ENCODE data around the gene ABTB1. TPM values are rescaled to one million over a fixed set of nuclear protein-coding genes. Genes with fewer than 3 reads are reported as not detected.
A peak's percentile ranks its signal among the peaks of the same experiment; 100 is the strongest.

ABTB1 gene
- total RNA-seq, 2 donors from 2014 or later: 14.9 to 22.9 TPM

DNA sequence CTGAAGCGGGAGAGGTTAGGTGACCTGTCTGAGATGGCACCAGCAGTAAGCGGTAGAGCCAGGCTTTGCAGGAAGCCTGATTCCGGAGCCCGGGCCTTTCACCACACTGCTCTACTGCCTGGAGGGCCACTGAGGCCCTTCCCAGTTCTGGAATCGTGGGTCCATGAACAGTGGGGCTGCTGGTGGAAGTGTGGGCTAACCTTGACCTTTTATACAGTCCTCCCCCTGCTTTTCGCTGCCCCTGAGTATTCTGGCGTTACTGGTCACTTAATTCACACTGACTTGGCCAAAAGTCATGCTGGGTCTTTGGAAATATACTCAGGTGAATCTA lies 2.6 kb upstream of the ABTB1 start:
- DNase-seq: no peak
- TF ChIP-seq, protein P1, sequence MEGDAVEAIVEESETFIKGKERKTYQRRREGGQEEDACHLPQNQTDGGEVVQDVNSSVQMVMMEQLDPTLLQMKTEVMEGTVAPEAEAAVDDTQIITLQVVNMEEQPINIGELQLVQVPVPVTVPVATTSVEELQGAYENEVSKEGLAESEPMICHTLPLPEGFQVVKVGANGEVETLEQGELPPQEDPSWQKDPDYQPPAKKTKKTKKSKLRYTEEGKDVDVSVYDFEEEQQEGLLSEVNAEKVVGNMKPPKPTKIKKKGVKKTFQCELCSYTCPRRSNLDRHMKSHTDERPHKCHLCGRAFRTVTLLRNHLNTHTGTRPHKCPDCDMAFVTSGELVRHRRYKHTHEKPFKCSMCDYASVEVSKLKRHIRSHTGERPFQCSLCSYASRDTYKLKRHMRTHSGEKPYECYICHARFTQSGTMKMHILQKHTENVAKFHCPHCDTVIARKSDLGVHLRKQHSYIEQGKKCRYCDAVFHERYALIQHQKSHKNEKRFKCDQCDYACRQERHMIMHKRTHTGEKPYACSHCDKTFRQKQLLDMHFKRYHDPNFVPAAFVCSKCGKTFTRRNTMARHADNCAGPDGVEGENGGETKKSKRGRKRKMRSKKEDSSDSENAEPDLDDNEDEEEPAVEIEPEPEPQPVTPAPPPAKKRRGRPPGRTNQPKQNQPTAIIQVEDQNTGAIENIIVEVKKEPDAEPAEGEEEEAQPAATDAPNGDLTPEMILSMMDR (IDR thresholded peaks at IDR 0.05): no peak
- Histone ChIP-seq H3K4me3 (no peak overlapping the region), H3K9ac (ENCODE audit: low read depth in 2 of 2, low read length in 2 of 2) (no peak overlapping the region), H3K27ac (no peak overlapping the region), H3K9me3 (no peaks in the 10 kb centered on the region), H3K36me3 (no peaks in the 10 kb centered on the region), H3K27me3 (no peaks in the 10 kb centered on the region), H3K4me1 (peaks cover 4% of the 10 kb centered on the region)
- intact Hi-C loops (cut with DNase I): no loop called here

DNA sequence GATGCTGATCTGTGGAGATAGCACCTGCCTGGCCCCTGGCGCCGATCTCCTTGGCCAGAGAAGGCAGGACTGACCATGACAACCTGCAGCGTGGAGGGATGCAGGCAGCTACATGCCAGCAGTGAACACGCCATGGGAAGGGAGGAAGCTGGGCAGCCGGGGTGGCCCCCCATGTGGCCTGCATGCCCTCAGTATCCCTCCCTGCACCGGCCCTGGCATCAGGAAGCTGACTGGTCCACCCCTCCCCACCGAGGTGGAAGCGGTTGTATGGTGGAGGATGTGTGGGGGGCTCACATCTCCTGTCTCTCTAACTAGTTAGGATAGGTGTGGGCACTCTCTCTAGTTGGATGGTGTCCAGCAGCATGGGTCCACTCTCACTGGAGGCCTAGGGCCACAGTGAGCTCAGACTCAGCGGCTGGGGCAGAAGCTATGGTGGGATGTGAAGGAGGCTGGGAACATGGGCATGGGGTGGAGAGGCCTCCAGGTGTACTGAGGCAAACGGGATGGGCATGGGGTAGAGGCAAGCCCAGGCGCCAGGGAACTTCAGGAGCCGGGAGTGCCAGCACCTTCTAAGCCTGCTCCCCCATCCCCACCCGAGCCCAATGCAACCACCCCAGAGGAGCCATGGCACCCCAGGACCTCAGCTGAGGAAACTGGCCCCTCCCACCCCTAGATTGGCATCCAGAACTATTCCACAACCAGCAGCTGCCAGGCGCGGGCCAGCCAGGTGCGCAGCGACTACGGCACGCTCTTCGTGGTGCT lies 1.8 kb upstream of the ABTB1 start:
- no peak overlapping the region for H3K9ac ChIP-seq (ENCODE audit: low read depth in 2 of 2, low read length in 2 of 2)
- H3K27me3 ChIP-seq: no peaks in the 10 kb centered on the region
- H3K4me3 ChIP-seq: no peak overlapping the region
- H3K36me3 ChIP-seq: no peaks in the 10 kb centered on the region
- peak; percentile 18 for DNase-seq
- TF ChIP-seq, protein P1 (IDR thresholded peaks at IDR 0.05): no peak
- H3K4me1 ChIP-seq: peaks cover 4% of the 10 kb centered on the region
- intact Hi-C loops (cut with DNase I): no loop called here
- H3K27ac ChIP-seq: no peak overlapping the region
- no peaks in the 10 kb centered on the region for H3K9me3 ChIP-seq

DNA sequence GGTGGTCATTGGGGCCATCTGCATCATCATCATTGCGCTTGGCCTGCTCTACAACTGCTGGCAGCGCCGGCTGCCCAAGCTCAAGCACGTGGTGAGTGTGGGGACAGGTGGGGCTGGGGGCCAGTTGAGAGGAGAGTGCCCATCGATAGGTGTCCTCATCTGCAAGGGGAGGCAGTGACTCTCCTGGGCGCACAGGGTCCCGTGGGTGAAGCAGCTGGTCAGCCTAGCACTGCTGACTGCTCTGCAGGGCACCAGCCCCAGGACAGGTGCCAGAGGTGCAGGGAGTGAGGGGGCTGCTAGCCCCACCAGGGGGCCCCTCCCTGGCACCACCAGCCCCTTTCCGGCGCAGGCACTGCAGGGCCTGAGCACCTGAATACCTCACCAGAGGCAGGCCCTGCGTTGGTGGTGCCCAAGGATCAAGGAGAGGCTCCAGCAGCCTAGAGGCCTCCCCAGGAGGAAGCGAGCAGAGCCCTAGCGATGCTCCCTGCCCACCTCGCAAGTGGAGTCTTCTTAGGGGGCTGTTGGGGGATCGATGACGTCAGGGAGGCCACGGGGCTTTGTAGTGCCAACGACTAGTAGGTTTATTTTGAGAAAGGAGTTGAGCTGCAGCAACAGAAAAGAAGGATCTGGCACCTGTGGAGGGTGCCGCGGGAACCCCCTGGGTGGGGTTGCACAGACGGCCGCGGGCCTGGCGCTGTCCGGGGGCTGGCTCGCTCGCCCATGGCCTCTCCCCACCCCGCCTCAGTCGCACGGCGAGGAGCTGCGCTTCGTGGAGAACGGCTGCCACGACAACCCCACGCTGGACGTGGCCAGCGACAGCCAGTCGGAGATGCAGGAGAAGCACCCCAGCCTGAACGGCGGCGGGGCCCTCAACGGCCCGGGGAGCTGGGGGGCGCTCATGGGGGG lies 976 bp upstream of the ABTB1 start:
- peak; percentile 30 for DNase-seq
- Histone ChIP-seq H3K9me3 (no peaks in the 10 kb centered on the region), H3K9ac (ENCODE audit: low read depth in 2 of 2, low read length in 2 of 2) (peak overlapping the region; percentile 84 to 97), H3K4me3 (peak overlapping the region; percentile 96), H3K36me3 (no peaks in the 10 kb centered on the region), H3K4me1 (peaks cover 4% of the 10 kb centered on the region), H3K27ac (peak overlapping the region; percentile 90), H3K27me3 (no peaks in the 10 kb centered on the region)
- intact Hi-C loops (cut with DNase I): no loop called here
- TF ChIP-seq, protein P1 (IDR thresholded peaks at IDR 0.05): no peak

DNA sequence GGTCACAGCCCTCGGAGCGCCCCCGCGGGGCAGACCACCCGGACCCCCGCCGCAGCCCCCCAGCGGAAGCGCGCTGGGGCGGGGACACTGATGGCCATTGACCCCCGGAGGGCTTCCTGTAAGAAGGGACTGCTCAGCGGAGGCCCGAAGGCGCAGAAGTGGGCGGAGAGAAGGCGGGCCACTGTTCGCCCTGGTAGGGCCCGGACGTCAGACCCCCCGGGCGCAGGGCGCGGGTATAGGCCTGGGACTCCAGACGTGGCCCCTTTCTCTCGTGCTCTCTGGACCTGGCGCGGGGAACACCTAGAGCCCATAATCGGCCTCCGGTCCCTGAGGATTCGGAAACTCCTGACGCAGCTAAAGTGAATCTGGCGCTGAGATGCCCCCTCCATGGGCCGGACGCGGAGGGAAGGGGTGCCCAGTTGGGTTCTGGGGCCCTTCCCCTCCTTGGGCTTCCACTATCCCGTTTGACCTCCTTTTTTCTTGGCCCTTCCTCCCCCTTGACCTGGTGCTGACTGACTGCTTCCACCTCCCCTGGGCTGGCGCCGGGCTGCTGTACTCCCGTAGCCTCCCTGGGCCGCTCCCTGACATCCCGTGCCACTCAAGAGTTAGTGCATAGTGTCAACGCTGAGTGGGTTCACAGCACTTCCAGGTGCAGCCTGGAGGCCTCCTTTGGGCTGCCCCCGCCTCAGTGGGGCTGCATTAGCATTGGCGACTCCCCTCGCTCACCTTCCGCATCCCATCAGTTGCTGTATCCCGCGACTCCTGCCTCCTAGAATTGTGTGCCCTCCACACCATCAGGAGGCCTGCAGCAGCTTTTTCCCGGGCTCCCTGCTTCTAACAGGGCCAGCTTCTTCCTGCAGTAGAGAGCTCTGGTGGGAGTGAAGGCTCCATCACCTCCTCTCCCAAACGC lies 694 bp downstream of the ABTB1 start:
- no peaks in the 10 kb centered on the region for H3K27me3 ChIP-seq
- H3K4me1 ChIP-seq: peaks cover 4% of the 10 kb centered on the region
- H3K4me3 ChIP-seq: peak overlapping the region; percentile 96
- intact Hi-C loops (cut with DNase I): no loop called here
- H3K9me3 ChIP-seq: no peaks in the 10 kb centered on the region
- peak; percentile 64 for DNase-seq
- peak overlapping the region; percentile 78 to 91 for H3K9ac ChIP-seq (ENCODE audit: low read depth in 2 of 2, low read length in 2 of 2)
- H3K36me3 ChIP-seq: no peaks in the 10 kb centered on the region
- TF ChIP-seq, protein P1 (IDR thresholded peaks at IDR 0.05): no peak
- peak overlapping the region; percentile 71 for H3K27ac ChIP-seq

Data from colonic mucosa (tissue), 4 donors.